Epithelial cell of alveolus of lung (primary cell): ENCODE measurements around the gene TTC7B. TPM values are rescaled to one million over a fixed set of nuclear protein-coding genes. Genes with fewer than 3 reads are reported as not detected.

Experiments used
- total RNA-seq: library from RNA; depleted of rRNA; stranded (reverse); fragments of >200 nt; gene quantifications from 2 replicates; pipeline ENCODE4 v1.2.1, GENCODE V29; 2015

TTC7B gene
- 26.4 and 32.3 TPM in 2 replicates for total RNA-seq

GRCh38 chr14:90815822-90816662, at the start of gene TTC7B:
TSS of gene TTC7B (minus strand) at chr14:90816430. CDS start at chr14:90816295, 135 bp downstream.

Other genes starting within 250 kb of the TTC7B start
- 0.65 and 0.96 TPM in 2 replicates for gene RPS6KA5, start 244.2 kb upstream of the TTC7B start, total RNA-seq